ENCODE measurements around the gene SYT10.

DNA sequence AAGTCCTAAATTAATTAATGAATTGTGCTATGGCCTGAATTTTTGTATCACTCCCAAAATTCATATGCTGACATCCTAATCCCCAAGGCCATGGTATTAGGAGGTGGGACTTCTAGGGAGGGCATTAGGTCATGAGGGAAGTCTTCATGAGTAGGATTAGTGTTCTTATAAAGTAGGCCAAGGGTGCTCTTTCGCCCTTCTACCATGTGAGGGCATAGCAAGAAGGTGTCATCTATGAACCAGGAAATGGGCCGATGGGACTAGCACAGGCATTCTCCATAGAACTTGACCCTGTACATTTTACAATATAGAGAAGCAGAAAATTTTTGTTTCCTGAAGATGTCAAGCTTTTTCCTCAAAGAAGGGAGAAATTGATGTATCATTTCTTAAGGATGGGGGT, 12.5 kb downstream of the SYT10 start:
- no peak for TF ChIP-seq HDGF (IDR thresholded peaks at IDR 0.05; ENCODE audit: borderline replicate concordance)
- no peak for TF ChIP-seq ZNF384 (IDR thresholded peaks at IDR 0.05)
- no peak for TF ChIP-seq L3MBTL2 (conservative IDR thresholded peaks at IDR 0.05)
- no peak for TF ChIP-seq SP1 (IDR thresholded peaks at IDR 0.05)
- no peak for TF ChIP-seq FOXM1 (IDR thresholded peaks at IDR 0.05; ENCODE audit: borderline replicate concordance)
- no peak for TF ChIP-seq FOXA1 (IDR thresholded peaks at IDR 0.05)

Data from HEK293T (cell line).